HG03175 (cell line): ENCODE data around the gene SLC30A9.

Experiments used
- ATAC-seq: cut with Tn5 transposase; IDR thresholded peaks from one replicate; pipeline ENCODE4 v1.9.1; 2021; ENCODE audit warnings: mild to moderate bottlenecking, moderate library complexity; ENCODE audit not compliant: unreplicated experiment

The SLC30A9 gene

DNA sequence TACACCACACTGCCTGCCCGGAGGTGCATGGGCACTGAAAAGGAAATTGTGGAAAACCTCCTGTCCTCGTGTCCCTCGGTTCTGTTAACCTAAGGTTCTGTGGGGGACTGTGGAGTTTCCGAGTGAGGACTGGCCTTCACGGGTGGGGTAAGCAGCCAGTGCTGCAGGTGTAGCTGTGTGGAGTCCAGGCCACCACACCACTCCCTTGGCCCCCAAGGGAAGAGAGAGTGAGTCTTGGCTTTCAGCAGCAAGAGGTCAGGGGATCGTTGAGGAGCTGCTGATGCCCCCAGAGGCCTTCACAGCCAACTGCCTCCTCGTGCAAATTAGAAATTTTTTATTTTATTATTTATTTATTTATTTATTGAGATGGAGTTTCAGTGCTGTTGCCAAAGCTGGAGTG is 141.8 kb downstream of the SLC30A9 start:
- ATAC-seq, result no peak

DNA sequence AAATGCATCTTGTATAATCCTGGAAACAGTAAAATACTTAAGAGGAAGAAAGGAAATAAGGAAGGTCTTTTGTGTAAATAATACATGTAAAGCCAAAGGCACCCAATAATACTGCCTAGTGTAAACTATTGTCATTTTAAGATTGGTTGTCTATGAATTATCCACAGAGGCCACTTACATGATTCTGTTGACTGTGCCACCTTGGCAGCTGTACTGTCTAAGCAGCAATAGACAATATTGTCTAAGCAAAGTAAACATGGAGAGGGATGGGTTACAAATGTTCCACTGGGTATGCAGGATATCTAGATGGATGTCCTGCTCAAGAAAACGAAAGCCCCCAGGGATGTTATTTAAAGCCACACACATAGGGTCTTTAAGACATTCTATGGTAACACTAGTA is 142.7 kb downstream of the SLC30A9 start:
- ATAC-seq, result no peak

DNA sequence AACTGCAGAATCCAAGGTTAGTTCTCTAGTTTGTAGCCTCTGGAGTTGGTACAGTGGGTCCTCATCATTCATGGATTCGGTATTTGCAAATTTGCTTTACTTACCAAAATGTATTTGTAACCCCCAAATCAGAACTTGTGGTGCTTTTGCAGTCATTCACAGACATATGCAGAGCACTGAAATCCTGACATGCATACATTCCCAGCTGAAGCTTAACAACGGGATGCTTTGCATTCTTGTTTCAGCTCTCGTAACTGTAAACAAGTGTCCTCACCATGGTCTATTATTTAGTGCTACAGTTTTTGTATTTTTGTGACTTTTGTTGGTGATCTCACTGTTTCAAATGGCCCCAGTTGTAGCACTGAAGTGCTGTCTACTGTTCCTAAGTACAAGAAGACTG is 146.0 kb downstream of the SLC30A9 start:
- no peak for ATAC-seq
